Measurements from ENCODE around the gene SPEF1. TPM values are rescaled to one million over a fixed set of nuclear protein-coding genes. Genes with fewer than 3 reads are reported as not detected.
A peak's percentile ranks its signal among the peaks of the same experiment; 100 is the strongest.

SPEF1 gene
- total and polyA plus RNA-seq, 2 experiments from 2014 or later = 0.11 TPM; not detected in 1

DNA sequence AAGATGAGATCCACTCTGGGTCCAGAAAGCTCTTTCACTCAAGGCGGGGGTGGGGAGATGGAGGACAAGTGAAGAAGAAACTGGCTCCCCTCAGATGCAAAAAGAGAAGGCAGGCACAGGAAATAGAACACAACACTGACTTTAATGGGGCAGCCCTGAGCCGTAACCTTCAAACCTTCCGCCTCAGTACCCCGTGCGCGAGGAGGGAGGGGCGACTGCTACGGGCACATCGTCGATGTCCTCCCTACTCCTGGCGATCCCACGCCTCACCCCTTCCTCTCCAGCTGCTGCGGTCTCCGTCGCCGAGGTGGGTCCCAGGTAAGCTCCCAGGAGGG is 3.9 kb downstream of the SPEF1 start:
- H3K27me3 ChIP-seq (replicated peaks; ENCODE audit: insufficient read depth) = no peaks in the 10 kb centered on the region
- in situ Hi-C loops (cut with MboI) = no loop called here
- peaks cover under 1% of the 10 kb centered on the region; the same call in 1 of the 2 replicates for H3K79me2 ChIP-seq (ENCODE audit: insufficient read depth)
- no peaks in the 10 kb centered on the region for H3K9me3 ChIP-seq (ENCODE audit: low read depth)
- 8 to 13% methylated on average over 15 to 16 of the region's 16 CpGs for WGBS, 2 experiments (ENCODE audit: low coverage in 1 of 2, low lambda C conversion rate in 2 of 2, missing lambda C conversion rate in 2 of 2)
- no peak for DNase-seq
- no peaks in the 10 kb centered on the region for H3K36me3 ChIP-seq (ENCODE audit: low read depth)
- peak overlapping the region; percentile 87 for H2AFZ ChIP-seq
- no peak overlapping the region for H3K27ac ChIP-seq
- peak overlapping the region; percentile 78 for H3K4me3 ChIP-seq
- TF ChIP-seq EZH2phosphoT487 (IDR thresholded peaks at IDR 0.05; ENCODE audit: insufficient read depth, low read depth) = no peak
- TF ChIP-seq EZH2 (IDR thresholded peaks at IDR 0.05; ENCODE audit: insufficient read depth, poor library complexity, severe bottlenecking) = no peak
- peak overlapping the region; percentile 68 for H3K9ac ChIP-seq
- no peaks in the 10 kb centered on the region for H3K4me1 ChIP-seq (ENCODE audit: insufficient read depth)
- H3F3A ChIP-seq (ENCODE audit: insufficient read depth) = peaks cover 17% of the 10 kb centered on the region
- no peaks in the 10 kb centered on the region for H3K9me2 ChIP-seq (ENCODE audit: insufficient read depth)
- peak overlapping the region; percentile 87 for H3K4me2 ChIP-seq (ENCODE audit: unreplicated experiment)
- H4K20me1 ChIP-seq (ENCODE audit: insufficient read depth) = no peaks in the 10 kb centered on the region

DNA sequence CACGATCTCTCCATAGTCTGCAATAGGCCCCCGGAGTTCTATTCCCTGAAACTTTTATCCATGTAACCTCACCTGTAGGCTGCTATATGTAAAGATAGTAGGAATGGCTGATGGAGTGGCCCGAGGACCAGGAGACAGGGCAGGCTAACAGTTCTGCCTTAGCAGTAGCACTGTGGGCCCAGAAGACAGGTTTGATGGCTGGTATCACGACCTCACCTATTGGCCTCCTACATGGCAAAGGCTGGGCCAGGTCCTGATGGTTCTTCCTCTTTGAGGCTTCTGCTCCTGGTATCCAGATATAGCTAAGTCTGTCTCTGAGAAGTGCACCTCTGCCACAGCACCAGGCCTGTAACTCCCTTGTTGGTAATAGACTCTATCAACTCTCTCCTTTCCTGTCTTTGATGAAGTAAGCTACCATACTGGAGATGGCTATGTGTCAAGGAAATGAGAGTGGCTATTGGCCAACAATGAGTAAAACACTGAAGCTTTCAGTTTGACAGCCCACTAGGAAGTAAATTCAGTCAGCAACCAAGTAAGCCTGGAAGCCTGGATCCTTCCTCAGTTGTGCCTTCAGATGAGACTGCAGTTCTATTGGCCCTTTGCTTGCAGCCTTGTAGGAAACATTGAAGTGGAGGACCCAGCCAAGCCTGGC is 5.7 kb downstream of the SPEF1 start:
- no peaks in the 10 kb centered on the region for H3K36me3 ChIP-seq (ENCODE audit: low read depth)
- no peak overlapping the region for H3K27ac ChIP-seq
- no peaks in the 10 kb centered on the region for H3K9me3 ChIP-seq (ENCODE audit: low read depth)
- no peaks in the 10 kb centered on the region for H3K9me2 ChIP-seq (ENCODE audit: insufficient read depth)
- TF ChIP-seq EZH2 (IDR thresholded peaks at IDR 0.05; ENCODE audit: insufficient read depth, poor library complexity, severe bottlenecking) = no peak
- no peak for TF ChIP-seq EZH2phosphoT487 (IDR thresholded peaks at IDR 0.05; ENCODE audit: insufficient read depth, low read depth)
- 0 out of 2 replicates have a peak, but pooled peaks cover 2% of the 10 kb centered on the region for H3F3A ChIP-seq (ENCODE audit: insufficient read depth)
- no peak overlapping the region for H3K4me3 ChIP-seq
- in situ Hi-C loops (cut with MboI) = no loop called here
- H2AFZ ChIP-seq = no peak overlapping the region
- H3K9ac ChIP-seq = no peak overlapping the region
- no peaks in the 10 kb centered on the region for H3K27me3 ChIP-seq (replicated peaks; ENCODE audit: insufficient read depth)
- no peaks in the 10 kb centered on the region for H3K79me2 ChIP-seq (ENCODE audit: insufficient read depth)
- H3K4me1 ChIP-seq (ENCODE audit: insufficient read depth) = no peaks in the 10 kb centered on the region
- 66 to 68% methylated on average over 4 of the region's 4 CpGs for WGBS, 2 experiments (ENCODE audit: low coverage in 1 of 2, low lambda C conversion rate in 2 of 2, missing lambda C conversion rate in 2 of 2)
- H3K4me2 ChIP-seq (ENCODE audit: unreplicated experiment) = no peak overlapping the region
- DNase-seq = no peak
- H4K20me1 ChIP-seq (ENCODE audit: insufficient read depth) = no peaks in the 10 kb centered on the region

DNA sequence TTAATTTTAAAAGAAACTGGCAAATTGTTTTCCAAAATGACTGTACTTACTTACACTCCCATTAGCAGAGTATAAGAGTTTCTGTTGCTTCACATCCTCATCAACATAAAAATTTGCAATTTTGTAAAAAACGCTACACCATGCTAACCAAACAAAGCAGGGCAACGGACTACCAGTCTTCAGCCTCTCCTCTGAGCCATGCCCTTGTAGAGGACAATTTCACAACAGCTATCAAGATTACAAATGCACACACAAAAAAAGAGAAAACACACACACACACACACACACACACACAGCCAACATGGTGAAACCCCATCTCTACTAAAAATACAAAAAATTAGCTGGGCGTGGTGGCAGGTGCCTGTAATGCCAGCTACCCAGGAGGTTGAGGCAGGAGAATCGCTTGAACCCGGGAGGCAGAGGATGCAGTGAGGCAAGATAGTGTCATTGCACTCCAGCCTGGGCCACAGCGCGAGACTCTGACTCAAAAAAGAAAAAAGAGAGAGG is 9.6 kb downstream of the SPEF1 start:
- in situ Hi-C loops (cut with MboI) = no loop called here
- Histone ChIP-seq H4K20me1 (ENCODE audit: insufficient read depth) (no peaks in the 10 kb centered on the region), H3K4me2 (ENCODE audit: unreplicated experiment) (no peak overlapping the region), H2AFZ (no peak overlapping the region), H3K79me2 (ENCODE audit: insufficient read depth) (peaks cover 9% of the 10 kb centered on the region; the same call in 1 of the 2 replicates), H3K36me3 (ENCODE audit: low read depth) (no peaks in the 10 kb centered on the region), H3K9ac (no peak overlapping the region), H3F3A (ENCODE audit: insufficient read depth) (peaks cover 8% of the 10 kb centered on the region; the same call in 1 of the 2 replicates), H3K27me3 (replicated peaks; ENCODE audit: insufficient read depth) (no peaks in the 10 kb centered on the region), H3K4me1 (ENCODE audit: insufficient read depth) (peaks cover 9% of the 10 kb centered on the region; the same call in 1 of the 2 replicates), H3K27ac (no peak overlapping the region), H3K4me3 (no peak overlapping the region), H3K9me2 (ENCODE audit: insufficient read depth) (no peaks in the 10 kb centered on the region), H3K9me3 (ENCODE audit: low read depth) (no peaks in the 10 kb centered on the region)
- WGBS, 2 experiments (ENCODE audit: low coverage in 1 of 2, low lambda C conversion rate in 2 of 2, missing lambda C conversion rate in 2 of 2) = 78 to 79% methylated on average over 7 of the region's 7 CpGs
- DNase-seq = no peak
- TF ChIP-seq EZH2 (IDR thresholded peaks at IDR 0.05; ENCODE audit: insufficient read depth, poor library complexity, severe bottlenecking) = no peak

DNA sequence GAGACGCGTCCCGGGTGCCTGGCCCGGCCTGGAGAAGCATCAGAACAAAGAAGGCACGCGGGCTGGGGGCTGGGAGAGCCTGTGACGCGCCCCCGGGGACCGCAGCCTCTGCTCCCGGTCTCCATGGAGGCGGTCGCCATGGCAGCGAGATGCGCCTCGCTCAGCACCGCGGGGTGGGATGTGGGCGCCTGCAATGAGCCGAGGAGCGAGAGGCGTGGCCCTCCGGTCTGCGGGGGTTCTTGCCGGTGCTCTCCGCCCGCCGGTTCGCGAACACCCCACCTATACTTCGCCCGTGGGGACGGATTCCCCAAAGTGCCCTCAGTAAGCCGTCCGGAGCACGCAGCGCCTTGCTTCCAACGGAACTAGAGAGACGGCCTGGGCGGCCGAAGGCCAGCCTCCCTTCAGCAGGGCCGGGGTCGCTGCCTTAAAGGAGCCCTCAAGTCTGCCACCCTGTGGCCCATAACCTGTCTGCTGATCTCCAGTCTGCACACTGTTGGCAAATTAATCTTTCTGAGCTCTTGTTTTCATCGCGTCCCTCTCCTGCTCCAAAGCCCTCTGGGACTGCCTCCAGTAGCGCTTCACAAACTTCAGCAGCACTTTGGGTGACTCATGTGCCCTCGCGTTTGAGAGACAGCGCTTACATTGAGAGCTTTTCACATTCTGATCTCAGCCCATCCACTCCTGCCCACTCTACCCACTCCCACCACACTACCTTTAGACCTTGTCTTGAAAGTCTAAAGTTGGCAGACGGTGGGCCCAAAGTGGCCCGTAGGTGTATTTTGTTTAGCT is 12.7 kb downstream of the SPEF1 start:
- WGBS, 2 experiments (ENCODE audit: low coverage in 1 of 2, low lambda C conversion rate in 2 of 2, missing lambda C conversion rate in 2 of 2) = 0 to 1% methylated on average over 37 to 51 of the region's 51 CpGs

More for the DNA sequence above, 12.7 kb downstream of the SPEF1 start:
- no peaks in the 10 kb centered on the region for H4K20me1 ChIP-seq (ENCODE audit: insufficient read depth)
- H3K27me3 ChIP-seq (replicated peaks; ENCODE audit: insufficient read depth) = no peaks in the 10 kb centered on the region
- peaks cover 8% of the 10 kb centered on the region; the same call in 1 of the 2 replicates for H3F3A ChIP-seq (ENCODE audit: insufficient read depth)
- H3K36me3 ChIP-seq (ENCODE audit: low read depth) = no peaks in the 10 kb centered on the region
- H2AFZ ChIP-seq = peak overlapping the region; percentile 89
- no peak for TF ChIP-seq EZH2phosphoT487 (IDR thresholded peaks at IDR 0.05; ENCODE audit: insufficient read depth, low read depth)
- no peak for TF ChIP-seq EZH2 (IDR thresholded peaks at IDR 0.05; ENCODE audit: insufficient read depth, poor library complexity, severe bottlenecking)
- H3K27ac ChIP-seq = peak overlapping the region; percentile 88
- no peaks in the 10 kb centered on the region for H3K9me2 ChIP-seq (ENCODE audit: insufficient read depth)
- no peaks in the 10 kb centered on the region for H3K9me3 ChIP-seq (ENCODE audit: low read depth)
- H3K4me2 ChIP-seq (ENCODE audit: unreplicated experiment) = peak overlapping the region; percentile 64
- H3K4me1 ChIP-seq (ENCODE audit: insufficient read depth) = peaks cover 10% of the 10 kb centered on the region; the same call in 1 of the 2 replicates
- peaks cover 17% of the 10 kb centered on the region for H3K79me2 ChIP-seq (ENCODE audit: insufficient read depth)
- DNase-seq = peak; percentile 89
- H3K4me3 ChIP-seq = peak overlapping the region; percentile 82
- in situ Hi-C loops (cut with MboI) = no loop called here
- peak overlapping the region; percentile 91 for H3K9ac ChIP-seq

Measured in GM23248 (cell line).